Measurements from ENCODE around the gene SUGCT. TPM values are rescaled to one million over a fixed set of nuclear protein-coding genes. Genes with fewer than 3 reads are reported as not detected.

Gene SUGCT
- total RNA-seq, 1 experiment from 2014 or later, result 5.4 TPM

DNA sequence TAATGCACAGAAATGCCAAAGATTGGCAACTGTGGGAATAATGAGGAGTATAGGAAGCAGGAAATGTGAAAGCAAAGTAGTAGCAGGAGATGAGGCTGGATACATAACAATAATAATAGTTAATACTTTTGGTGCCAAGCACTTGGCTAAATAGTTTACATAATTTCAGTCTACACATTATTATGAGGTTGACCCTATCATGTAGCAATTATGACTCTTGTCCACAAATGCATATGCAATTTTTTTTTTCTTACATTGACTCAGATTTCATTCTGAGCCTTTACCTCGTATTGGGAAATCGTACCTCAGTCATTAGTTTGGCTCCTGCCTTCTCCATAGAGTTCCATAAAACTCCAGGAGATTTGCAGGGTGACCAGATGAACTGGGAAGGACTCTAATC, 219.9 kb downstream of the SUGCT start:
- Histone ChIP-seq H3K14ac (ENCODE audit: insufficient read depth, low read length) (no peak overlapping the region), H3K9me3 (ENCODE audit: control insufficient read depth, low read depth, low read length) (no peaks in the 10 kb centered on the region), H3K23ac (ENCODE audit: insufficient read length, low read depth, low read length) (no peak overlapping the region), H2AFZ (ENCODE audit: low read length) (no peak overlapping the region), H2AK5ac (ENCODE audit: insufficient read length, low read length) (no peak overlapping the region), H3K4me1 (ENCODE audit: insufficient read depth, low read length) (no peaks in the 10 kb centered on the region), H3K27me3 (ENCODE audit: insufficient read depth, low read length) (no peaks in the 10 kb centered on the region), H3K9ac (ENCODE audit: extremely low read depth, insufficient read length, low read length) (no peak overlapping the region), H3K56ac (ENCODE audit: insufficient read length, low read depth, low read length) (no peak overlapping the region), H2BK5ac (ENCODE audit: insufficient read length, low read length) (no peak overlapping the region), H4K91ac (ENCODE audit: insufficient read length, low read depth, low read length) (no peak overlapping the region), H4K20me1 (ENCODE audit: control insufficient read depth, insufficient read depth, insufficient read length) (no peaks in the 10 kb centered on the region), H4K8ac (replicated peaks; ENCODE audit: insufficient read length, low read depth, low read length) (no peak overlapping the region), H2BK20ac (ENCODE audit: low read depth, low read length, poor library complexity, severe bottlenecking) (no peak overlapping the region), H3K4me2 (ENCODE audit: insufficient read depth, insufficient read length, low read length) (no peak overlapping the region), H2BK12ac (ENCODE audit: insufficient read length, low read depth, low read length) (no peak overlapping the region), H3K79me1 (ENCODE audit: insufficient read depth, low read depth, low read length, poor library complexity, severe bottlenecking) (no peaks in the 10 kb centered on the region), H3K79me2 (ENCODE audit: insufficient read depth, low read length) (no peaks in the 10 kb centered on the region), H3K18ac (ENCODE audit: insufficient read length, low read depth, low read length) (no peak overlapping the region), H2BK15ac (ENCODE audit: low read depth, low read length) (no peak overlapping the region), H3K23me2 (ENCODE audit: insufficient read length, low read depth, low read length, poor library complexity, severe bottlenecking) (no peaks in the 10 kb centered on the region), H3K4ac (ENCODE audit: low read depth, low read length) (no peak overlapping the region), H2BK120ac (ENCODE audit: low read depth, low read length, poor library complexity, severe bottlenecking) (no peak overlapping the region), H3K27ac (ENCODE audit: insufficient read length, low read depth, low read length) (no peak overlapping the region), H4K5ac (ENCODE audit: insufficient read length, low read depth, low read length) (no peak overlapping the region), H3T11ph (ENCODE audit: low read length) (no peak overlapping the region)
- H3K36me3 Mint-ChIP-seq (ENCODE audit: insufficient read depth in 1 of 3, low read depth in 3 of 3), result no peaks in the 10 kb centered on the region
- no peak overlapping the region for H3K27ac Mint-ChIP-seq
- H3K4me3 Mint-ChIP-seq, result no peak overlapping the region
- TF ChIP-seq, protein P1, sequence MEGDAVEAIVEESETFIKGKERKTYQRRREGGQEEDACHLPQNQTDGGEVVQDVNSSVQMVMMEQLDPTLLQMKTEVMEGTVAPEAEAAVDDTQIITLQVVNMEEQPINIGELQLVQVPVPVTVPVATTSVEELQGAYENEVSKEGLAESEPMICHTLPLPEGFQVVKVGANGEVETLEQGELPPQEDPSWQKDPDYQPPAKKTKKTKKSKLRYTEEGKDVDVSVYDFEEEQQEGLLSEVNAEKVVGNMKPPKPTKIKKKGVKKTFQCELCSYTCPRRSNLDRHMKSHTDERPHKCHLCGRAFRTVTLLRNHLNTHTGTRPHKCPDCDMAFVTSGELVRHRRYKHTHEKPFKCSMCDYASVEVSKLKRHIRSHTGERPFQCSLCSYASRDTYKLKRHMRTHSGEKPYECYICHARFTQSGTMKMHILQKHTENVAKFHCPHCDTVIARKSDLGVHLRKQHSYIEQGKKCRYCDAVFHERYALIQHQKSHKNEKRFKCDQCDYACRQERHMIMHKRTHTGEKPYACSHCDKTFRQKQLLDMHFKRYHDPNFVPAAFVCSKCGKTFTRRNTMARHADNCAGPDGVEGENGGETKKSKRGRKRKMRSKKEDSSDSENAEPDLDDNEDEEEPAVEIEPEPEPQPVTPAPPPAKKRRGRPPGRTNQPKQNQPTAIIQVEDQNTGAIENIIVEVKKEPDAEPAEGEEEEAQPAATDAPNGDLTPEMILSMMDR (conservative IDR thresholded peaks at IDR 0.05), result no peak
- H3K9me3 Mint-ChIP-seq, result no peaks in the 10 kb centered on the region
- DNase-seq, result no peak
- no peaks in the 10 kb centered on the region for H3K4me1 Mint-ChIP-seq
- WGBS (ENCODE audit: extremely low coverage, insufficient read length, low lambda C conversion rate), result no CpG with 5 or more reads among the region's 2 CpGs
- no peaks in the 10 kb centered on the region for H3K27me3 Mint-ChIP-seq (ENCODE audit: low read depth)
